Caki2 (cell line): ENCODE measurements around the gene CD2. TPM values are rescaled to one million over a fixed set of nuclear protein-coding genes. Genes with fewer than 3 reads are reported as not detected.

ENCODE experiments used
- DNase-seq: peaks from one replicate; pipeline ENCODE4 v3.0.0-alpha.2; 2015; ENCODE audit warnings: low read depth
- in situ Hi-C: cut with HindIII; loops from 2 replicates; pipeline ENCODE4 v1.10.0; 2016; ENCODE audit warnings: low sequenced_read_pairs, low pct_unique_long_range_greater_than_20kb, mixed read lengths
- total RNA-seq: library from RNA; depleted of rRNA; stranded (reverse); fragments of >200 nt; shearing (Covaris generic); gene quantifications from 2 replicates; pipeline ENCODE4 v1.2.3, GENCODE V29; 2014; ENCODE audit warnings: low replicate concordance

CD2 gene
- total RNA-seq, 1 experiment from 2014 or later = not detected

DNA sequence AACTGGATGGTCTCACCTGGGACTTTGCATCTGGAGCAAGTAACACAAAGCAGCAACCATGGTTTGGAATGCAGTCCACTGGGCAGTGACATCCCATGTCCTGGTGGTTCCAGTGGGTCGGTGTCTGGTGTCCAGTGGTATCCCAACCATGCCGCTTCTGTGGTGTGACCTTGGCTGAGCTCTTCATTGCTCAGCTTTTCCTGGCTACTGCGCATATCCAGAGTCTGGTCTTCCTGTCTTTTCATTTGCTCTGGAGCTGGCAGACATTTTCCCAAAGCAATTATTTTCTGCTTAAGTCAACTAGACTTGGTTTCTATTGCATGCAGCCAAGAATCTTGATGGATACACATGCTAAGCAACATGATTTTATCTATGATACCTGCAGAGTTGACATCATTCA lies 28.4 kb upstream of the CD2 start:
- in situ Hi-C loops = no loop called here
- DNase-seq = no peak

DNA sequence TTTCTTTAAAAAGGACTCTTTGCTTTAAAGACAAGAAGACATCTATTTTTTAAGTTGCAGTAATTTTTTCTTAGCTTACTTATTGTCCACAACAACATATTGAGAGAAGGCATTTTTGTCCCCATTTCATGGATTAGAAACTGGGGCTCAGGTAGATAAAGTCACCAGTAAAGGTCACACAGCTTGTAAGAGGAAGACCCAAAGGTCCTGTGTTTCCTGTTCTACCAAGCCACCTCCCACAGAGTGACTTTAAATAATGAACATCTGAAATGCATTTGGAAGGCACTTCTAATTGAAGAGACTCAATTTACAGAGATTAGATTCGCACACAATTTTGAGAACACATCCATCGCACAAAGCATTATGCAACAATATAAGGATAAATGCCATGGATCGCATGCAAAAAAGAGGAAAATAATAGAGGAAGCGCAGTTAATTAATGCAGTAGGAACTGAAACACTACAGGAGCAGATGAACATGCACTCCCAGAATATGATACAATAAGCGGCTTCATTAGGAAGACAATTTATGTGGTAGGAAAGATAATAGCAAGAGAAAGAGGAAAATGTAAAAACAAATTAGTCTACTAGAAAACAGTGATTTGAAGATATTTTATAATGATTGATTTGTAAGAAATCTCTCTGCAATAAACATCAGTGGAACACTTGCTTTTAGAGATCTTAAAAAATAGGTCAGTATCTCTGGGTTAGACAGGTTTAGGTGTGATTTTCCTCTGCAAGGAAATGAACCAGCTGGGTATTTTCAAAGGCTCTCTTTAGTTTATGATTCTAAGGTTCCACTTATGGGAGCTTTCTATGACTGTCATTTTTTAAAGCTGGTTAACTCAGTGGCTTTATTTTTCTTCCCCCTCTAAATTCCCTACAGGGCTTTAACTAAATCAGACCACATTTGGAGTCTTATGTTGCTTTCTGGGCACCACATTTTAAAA lies 27.1 kb upstream of the CD2 start:
- DNase-seq = no peak
- in situ Hi-C loops = no loop called here

DNA sequence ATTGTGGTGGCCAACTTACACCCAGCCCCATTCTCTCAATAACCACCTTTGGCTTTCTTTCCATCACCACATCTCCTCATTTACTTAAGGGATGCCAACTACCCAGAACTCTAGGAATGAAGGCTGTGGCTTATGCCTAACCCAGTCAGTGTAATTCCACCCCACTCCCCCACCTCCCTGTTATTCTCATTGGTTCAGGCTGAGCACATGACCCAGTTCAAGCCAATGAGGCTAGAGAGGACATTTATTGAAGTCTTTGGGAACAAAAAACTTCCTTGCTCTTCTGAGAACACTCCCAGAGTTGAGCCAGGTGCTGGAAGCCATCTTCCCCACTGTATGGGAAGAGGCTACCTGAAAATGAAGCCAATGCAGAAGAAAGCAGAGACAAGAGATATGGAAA lies 22.8 kb upstream of the CD2 start:
- DNase-seq = no peak
- in situ Hi-C loops = no loop called here

DNA sequence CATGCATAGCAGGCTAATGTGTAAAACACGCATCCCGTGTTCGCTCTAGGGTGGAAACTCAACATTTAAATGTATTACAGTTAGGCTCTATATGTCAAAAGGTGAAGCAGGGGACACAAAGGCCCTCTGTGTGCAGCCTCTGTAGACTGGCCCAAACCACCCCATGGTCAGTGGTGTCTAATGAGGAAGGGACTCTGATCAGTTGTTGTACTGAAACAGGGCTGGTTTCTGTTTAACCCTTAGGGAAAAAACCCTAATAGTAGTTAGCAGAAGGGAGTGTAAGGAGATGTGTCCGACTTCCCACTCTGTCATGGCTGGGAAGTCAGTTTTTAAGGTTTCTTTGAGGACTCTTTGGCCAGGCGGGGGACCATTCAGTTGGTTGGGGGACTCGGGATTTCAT lies 21.5 kb upstream of the CD2 start:
- in situ Hi-C loops = no loop called here
- DNase-seq = no peak

DNA sequence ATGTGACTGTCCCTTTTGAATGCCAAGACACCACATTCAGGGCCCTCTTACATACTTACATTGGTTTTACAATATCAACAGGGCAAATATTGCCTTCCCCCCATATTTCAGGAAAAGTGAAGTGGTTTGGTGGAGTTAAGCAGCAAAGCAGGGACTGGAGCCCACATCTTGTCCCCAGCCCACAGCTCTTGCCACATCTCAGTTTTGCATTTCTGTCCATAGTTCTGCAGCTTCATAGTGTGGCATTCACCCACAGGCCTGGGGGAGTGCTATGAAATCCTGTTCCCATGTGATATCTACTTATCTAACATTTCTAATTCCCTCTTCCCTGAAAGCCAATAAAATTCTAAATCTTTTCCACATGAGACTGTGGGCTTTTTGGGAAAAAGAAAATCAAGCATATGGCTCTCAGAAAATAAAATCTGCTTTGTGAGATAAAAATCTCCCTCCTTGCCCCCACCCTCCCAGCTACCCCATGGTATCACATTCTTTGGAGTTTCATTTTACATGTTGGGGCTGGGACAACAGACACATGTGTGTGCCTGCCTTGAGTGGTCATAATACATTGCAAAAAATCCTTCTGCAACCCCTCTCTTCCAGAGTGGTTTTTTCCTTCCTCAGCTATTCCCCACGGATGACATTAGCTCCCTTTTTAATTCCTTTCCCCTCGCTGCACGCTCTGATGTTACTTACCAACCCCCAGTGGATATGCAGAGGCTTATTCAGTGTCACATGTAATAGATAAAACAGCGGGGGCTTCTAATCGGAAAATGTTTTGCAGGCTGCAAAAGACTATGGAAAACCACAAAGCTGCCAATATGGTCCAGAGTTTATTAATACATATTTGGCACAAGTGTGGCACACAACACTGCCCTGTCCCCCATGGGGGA lies 20.5 kb upstream of the CD2 start:
- no peak for DNase-seq
- in situ Hi-C loops = no loop called here

DNA sequence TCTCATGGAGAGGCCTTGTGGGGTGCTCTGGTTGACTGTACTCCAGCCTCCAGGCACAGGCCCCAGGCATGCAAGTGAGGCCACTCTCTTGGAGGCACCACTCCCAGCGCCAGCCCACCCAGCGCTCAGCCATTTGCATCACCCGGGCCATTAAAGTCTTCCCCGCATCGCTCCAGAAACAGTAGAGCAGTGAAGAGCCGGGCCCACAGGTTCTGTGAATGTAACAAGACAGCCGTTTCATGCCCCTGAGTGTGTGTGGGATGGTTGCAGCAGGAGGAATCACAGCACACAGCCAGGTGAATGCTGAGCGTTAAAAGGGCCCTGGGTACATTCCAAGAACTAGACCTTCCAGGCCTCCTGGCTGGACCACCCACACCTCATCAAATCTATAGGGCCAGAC lies 19.0 kb upstream of the CD2 start:
- DNase-seq = no peak
- in situ Hi-C loops = no loop called here

DNA sequence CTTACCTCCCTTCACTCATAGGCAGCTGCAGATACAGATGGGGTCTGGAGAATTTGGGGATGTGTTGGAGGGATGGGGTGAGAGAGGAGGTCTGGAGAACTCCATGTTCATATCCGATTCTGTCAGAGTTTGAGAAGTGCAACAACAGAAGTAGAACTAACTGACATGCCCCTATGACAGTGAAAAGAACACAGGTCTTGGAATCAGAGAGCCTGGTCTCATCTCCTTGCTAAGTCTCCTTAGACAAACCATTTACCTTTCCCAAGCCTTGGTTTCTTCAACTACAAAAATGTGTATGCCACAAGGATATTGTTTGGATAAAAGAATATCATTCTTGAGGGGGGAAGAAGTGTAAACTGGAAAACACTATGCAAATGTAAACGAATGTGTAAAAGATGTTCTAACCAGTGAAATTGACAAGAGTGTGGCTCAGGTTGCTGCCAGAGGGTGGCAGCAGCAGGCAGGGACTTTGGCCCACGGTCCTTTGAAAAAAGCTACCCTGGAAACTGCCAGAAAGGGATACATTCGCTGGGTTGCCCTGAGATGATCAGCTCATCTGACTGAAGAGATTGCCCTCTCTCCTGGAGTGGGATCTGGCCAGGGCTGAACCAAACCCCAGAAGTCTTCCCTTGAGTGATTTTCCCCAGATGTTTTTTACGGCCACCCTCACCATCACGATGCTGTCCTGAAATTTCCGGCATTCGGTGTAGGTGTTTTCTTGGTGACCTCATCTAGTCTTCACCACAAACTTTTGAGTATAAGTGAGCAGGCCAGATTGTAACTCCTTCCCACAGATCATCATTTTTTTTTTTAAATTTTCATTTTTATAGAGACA lies 17.0 kb upstream of the CD2 start:
- DNase-seq = peak; percentile 10
- in situ Hi-C loops = no loop called here

DNA sequence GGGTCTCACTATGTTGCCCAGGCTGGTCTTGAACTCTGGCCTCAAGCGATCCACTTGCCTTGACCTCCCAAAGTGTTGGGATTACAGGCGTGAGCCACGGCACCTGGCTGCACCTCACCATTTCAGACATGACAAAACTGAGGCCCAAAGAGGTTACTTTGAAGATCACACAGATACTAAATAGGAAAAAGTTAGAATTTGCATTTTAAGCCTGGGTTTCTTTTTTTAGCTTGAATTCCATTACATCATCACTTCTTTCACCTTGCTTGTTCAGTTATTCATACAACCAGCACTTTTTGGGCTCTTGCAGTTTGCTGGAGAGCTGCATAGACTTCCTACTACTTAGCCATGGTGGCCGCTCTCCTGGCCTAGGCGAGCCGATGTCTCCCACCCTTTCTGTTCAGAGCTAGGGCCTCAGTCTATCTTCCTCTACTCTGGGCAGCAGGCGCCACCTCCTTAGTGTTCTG lies 16.3 kb upstream of the CD2 start:
- in situ Hi-C loops = no loop called here

DNA sequence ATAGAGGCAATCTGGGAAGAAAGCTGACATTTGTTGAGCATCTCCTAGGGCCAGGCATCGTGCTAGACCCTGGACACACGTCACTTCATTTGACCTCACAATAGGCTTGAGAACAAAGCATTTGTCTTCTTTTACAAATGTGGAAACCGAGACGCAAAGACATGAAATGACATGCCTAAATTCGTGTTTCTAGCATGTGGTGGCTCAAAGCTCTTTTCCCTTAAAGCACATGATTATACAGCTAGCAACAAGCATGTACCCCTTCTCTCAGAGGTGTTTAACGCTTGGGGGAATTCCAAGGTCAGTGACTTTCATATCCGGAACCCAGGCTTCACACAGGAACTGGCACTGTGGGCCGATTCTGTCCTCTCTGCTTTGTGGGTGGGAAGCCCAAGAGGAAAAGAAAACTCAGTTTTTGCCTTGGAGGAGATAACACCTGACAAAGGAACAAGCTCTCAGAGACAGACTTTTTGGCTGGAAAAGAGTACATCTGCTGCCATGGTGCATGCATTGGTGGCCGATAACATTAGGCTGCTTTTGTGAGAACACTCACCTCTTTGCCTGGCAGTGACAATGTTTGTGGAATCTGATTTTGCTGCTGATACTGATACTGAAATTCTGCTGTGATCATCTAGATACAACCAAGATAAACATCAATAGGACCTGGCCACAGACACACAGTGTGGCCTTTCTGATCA lies 15.4 kb upstream of the CD2 start:
- no peak for DNase-seq
- in situ Hi-C loops = no loop called here

More for the DNA sequence above, 16.3 kb upstream of the CD2 start:
- no peak for DNase-seq

DNA sequence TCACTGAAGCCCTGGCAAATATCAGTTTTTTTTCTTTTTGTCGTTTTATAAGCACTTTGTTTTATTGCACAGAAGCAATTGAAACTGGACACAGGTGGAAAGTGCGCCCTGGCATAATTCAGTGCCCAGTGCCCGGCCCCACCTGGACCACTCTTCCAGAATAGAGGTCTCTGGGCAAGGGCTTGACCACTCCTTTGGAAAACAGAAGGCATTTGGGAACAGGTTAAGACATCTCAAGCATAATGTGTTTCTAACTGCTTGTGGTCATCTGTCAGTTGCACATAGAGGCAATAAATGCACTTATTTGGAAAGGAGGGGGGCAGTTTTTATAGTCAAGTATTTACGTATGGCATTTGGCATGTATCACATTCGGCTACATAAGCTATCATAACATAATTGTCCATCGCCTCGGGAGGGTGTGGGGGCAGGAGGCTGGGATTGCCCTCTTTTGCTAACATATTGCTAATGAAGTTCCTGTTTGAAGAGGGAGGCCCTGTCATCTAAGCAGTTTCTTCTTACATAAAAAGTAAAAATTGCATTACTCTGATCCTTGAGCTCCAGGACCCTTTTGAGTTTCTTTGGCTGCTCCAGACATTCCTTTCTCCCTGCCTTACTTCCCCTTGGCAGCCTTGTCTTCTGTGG lies 14.7 kb upstream of the CD2 start:
- in situ Hi-C loops = no loop called here
- no peak for DNase-seq

DNA sequence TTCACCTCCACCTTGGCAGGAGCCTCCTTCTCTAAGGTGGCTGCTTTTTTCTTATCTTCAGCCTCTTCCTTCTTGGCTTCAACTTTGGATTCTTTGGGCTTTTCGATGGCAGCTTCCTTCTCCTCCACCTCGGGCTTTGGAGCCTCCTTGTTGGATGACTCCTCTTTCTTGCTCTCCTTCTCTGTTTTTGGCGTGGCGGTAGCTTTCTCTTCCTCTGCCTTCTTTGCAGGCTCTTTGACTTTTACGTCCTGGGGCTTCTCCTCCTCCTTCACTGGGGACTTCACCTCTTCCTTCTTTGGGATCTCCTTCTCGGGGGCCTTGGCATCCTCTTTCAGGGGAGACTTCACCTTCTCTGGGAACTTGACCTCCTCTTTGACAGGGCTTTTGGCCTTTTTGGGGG lies 13.9 kb upstream of the CD2 start:
- in situ Hi-C loops = no loop called here
- DNase-seq = no peak

DNA sequence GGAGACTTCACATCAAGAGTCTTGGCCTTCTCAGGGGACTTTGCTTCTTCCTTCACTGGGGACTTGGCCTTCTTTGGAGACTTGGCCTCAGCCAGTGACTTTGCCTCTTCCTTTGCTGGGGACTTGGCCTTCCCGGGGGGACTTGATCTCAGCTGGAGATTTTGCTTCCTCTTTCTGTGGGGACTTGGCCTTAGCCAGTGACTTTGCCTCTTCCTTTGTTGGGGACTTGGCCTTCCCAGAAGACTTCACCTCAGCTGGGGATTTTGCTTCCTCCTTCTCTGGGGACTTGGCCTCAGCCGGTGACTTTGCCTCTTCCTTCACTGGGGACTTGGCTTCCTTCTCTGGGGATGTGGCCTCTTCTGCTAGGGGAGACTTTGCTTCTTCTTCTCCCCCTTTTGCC lies 13.5 kb upstream of the CD2 start:
- DNase-seq = no peak
- in situ Hi-C loops = no loop called here

DNA sequence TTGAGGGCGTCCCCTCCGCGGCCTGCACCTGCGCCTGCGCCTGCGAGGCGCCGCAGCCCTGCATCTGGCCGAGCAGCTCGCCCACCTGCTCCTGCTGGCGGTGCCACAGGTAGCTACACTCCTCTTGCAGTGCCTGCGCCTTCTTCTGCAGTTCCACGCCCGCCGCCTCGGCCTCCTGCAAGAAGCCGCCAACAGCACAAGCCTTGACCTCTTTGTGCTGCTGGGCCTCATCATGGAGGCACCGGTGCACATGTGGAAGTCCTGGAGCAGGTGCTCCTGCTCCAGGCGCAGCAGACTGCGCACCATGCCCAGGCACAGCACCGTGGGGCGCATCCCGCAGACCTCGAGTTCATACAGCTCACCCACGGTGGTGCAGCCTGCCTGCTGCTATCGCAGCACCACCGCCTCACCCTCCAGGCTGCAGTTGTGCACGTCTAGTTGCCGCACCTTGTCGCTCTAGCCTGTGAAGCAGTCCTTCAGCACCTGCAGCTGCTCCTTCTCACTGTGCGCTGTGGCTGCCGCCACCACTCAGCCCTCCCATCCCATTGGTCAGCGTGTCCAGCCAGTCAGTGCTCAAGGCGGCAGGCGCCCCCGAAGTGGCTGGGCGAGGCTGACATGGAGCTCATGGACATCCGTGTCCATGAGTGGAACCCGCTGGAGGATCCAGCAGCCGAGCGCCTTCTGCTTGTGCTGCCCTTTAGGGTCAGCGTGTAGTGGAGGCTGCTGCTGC lies 12.2 kb upstream of the CD2 start:
- no peak for DNase-seq
- in situ Hi-C loops = no loop called here

DNA sequence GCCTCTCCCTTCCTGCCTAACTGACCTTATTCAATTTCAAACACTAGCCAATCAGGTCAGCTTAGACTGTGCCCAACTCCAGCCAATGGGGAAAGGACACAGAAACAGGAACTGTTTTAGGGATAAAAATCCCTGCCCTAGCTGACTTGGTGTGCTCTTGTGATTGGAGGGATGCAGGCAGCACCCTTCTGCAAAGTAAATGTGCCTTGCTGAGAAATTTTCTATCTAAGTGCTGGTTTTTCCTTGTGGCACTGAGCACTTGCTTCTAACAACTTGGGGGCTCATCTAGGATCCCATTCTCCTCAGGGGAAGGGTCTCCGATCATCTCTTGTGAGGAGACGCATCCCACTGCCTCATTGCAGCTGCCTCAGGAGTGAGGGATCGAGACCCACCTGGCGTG lies 10.7 kb upstream of the CD2 start:
- peak; percentile 8 for DNase-seq
- in situ Hi-C loops = no loop called here

DNA sequence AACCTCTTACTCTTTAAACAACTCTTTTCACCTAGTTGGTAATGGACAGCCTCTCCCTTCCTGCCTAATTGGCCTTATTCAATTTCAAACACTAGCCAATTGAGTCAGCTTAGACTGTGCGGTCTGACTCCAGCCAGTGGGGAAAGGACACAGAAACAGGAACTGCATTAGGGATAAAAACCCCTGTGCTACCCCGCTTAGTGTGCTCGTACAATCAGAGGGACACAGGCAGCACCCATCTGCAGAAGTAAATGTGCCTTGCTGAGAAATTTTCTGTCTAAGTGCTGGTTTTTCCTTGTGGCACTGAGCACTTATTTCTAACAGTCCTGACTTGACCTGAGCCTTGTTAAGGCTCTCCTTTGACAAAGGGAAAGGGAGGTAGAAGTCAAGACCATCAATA lies 6.0 kb upstream of the CD2 start:
- in situ Hi-C loops = no loop called here

DNA sequence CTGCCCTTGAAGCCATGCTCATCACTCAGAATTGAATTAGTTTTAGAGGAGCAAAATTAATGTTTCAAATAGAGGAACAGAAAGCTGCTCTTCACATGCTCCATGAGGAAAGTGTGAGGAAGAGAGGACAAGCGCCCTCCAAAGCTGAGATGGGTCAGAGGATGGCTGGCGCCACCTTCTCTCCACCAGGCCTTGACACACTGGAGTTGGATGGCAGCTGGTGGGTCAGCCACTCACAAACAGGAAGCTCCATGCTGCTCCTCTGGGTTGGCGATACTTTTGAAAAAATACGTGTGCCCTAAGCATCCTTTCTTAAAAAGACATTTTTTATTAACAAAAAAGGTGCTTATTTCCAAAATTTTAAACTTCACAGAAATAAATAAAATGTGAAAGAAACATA lies 3.1 kb upstream of the CD2 start:
- in situ Hi-C loops = no loop called here
- no peak for DNase-seq

More for the DNA sequence above, 6.0 kb upstream of the CD2 start:
- DNase-seq = no peak

DNA sequence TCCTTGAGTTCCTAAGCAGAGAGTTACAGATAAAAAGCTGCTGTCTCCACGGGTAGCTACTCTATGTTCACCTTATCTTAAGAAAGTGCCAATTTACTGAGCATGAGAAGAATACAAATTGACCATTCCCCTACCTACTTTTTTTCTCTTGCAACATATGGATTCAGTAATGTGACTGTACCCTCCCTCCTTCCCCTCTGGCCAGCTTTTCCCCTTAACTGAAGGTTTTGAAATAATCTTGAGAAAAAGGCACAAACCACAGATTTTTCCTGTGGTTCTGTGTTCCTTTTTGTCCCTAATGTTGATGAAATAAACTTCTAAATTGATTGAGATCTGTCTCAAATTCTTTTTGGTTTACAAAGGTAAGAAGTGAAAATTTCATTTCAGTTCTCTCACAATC lies 2.6 kb upstream of the CD2 start:
- in situ Hi-C loops = no loop called here
- DNase-seq = no peak
